ENCODE results near the gene PCDHB5.
"Not testable (repeated sequence)": the region's sequence is repeated elsewhere in the genome, so short reads cannot be mapped to it uniquely, and the experiment has no call there.

The PCDHB5 gene

DNA sequence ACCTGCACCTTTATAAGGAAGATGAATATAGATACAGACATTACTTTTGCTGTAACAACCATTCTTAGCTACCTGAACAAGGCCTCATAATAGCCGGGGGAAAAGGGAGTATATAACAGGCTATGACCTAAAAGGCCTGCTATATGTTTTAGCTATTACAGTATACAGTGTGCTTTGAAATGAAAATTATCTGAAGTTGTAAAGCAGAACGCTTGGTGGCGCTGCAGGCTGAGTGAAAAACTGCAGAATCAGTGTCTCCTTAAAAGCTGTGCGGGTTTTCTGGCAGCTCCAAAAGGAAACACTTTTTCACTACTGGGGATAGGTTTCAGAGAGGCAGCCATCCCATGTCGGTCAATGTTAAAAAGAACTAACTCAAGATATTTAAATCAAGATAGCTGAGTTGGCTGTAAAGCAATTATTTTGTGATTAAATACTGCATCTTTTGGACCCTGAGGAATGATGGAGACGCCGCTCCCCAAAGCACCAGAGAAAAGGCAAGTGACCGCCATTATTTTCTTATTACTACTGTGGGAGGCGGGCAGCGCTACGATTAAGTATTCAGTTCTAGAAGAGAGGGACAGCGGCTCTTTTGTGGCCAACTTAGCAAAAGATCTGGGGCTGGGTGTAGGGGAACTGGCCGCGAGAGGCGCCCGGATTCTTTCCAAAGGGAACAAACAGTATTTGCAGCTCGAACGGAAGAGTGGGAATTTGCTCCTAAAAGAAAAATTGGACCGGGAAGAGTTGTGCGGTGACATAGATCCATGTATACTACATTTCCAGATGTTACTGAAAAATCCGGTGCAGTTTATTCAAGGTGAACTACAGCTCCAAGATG lies 20.8 kb downstream of the PCDHB5 start:
- no peak for DNase-seq

DNA sequence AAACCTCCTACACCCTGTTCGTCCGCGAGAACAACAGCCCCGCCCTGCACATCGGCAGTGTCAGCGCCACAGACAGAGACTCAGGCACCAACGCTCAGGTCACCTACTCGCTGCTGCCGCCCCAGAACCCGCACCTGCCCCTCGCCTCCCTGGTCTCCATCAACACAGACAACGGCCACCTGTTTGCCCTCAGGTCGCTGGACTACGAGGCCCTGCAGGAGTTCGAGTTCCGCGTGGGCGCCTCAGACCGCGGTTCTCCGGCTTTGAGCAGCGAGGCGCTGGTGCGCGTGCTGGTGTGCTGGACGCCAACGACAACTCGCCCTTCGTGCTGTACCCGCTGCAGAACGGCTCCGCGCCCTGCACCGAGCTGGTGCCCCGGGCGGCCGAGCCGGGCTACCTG lies 22.4 kb downstream of the PCDHB5 start:
- DNase-seq, result not testable (repeated sequence)

DNA sequence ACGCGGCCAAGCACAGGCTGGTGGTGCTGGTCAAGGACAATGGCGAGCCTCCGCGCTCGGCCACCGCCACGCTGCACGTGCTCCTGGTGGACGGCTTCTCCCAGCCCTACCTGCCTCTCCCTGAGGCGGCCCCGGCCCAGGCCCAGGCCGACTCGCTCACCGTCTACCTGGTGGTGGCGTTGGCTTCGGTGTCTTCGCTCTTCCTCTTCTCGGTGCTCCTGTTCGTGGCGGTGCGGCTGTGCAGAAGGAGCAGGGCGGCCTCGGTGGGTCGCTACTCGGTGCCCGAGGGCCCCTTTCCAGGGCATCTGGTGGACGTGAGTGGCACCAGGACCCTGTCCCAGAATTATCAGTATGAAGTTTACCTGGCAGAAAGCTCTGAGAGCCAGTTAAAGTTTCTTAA lies 22.9 kb downstream of the PCDHB5 start:
- DNase-seq, result not testable (repeated sequence)

DNA sequence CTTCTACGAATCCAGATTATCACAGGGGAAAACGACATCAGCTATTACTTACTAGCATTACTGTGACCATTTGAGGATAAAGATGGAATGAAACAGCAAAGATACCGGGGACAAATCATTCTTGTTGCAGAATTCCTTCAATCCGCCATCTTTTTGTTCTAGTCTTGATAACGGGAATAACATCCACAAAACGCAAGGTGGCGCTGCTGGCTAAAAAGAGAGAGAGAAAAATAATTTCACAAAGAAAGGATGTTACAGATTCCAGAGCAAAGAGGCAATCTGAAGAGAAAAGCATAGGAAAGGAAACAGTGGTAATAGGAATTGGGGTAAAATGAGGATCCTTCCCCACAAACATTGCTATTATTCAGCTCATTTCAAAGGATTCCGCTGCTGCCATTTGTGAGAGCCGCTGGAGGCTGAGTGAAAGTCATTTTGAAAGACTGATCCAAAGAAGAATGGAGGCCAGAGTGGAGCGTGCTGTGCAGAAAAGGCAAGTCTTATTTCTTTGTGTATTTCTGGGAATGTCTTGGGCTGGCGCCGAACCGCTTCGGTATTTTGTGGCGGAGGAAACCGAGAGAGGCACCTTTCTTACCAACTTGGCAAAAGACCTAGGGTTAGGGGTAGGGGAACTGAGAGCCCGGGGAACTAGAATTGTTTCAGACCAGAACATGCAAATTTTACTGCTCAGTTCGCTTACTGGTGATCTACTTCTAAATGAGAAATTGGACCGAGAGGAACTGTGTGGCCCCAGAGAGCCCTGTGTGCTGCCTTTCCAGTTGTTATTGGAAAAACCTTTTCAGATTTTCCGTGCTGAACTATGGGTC lies 37.6 kb downstream of the PCDHB5 start, which contains the start of gene PCDHB7:
TSS of gene PCDHB7 (plus strand) at position 264 of the 824 bp plus-strand sequence. CDS start at position 456, 192 bp downstream.
- DNase-seq, result peak; percentile 14

DNA sequence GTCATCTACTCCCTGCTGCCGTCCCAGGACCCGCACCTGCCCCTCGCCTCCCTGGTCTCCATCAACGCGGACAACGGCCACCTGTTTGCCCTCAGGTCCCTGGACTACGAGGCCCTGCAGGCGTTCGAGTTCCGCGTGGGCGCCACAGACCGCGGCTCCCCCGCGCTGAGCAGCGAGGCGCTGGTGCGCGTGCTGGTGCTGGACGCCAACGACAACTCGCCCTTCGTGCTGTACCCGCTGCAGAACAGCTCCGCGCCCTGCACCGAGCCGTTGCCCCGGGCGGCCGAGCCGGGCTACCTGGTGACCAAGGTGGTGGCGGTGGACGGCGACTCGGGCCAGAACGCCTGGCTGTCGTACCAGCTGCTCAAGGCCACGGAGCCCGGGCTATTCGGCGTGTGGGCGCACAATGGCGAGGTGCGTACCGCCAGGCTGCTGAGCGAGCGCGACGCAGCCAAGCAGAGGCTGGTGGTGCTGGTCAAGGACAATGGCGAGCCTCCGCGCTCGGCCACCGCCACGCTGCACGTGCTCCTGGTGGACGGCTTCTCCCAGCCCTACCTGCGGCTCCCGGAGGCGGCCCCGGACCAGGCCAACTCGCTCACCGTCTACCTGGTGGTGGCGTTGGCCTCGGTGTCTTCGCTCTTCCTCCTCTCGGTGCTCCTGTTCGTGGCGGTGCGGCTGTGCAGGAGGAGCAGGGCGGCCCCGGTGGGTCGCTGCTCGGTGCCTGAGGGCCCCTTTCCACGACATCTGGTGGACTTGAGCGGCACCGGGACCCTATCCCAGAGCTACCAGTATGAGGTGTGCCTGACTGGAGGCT lies 39.5 kb downstream of the PCDHB5 start:
- not testable (repeated sequence) for DNase-seq

DNA sequence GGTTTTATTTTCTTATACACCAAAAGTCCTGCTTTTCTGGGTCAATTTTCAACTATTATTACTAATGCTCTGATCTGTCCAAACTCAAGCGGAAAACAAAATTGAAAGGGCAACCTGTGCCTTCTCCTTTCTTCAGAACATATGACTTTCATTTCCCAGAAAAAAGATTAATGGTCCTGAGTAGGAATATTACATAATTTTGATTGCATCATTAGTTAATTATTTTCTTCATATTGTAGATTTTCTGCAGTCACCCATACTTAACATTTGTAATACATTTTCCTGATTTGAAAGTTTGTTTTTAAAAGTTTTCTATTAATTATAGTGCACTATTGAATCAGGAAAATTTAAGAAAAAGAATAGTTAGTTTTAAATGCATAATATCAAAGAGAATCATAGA lies 40.9 kb downstream of the PCDHB5 start:
- no peak for DNase-seq

DNA sequence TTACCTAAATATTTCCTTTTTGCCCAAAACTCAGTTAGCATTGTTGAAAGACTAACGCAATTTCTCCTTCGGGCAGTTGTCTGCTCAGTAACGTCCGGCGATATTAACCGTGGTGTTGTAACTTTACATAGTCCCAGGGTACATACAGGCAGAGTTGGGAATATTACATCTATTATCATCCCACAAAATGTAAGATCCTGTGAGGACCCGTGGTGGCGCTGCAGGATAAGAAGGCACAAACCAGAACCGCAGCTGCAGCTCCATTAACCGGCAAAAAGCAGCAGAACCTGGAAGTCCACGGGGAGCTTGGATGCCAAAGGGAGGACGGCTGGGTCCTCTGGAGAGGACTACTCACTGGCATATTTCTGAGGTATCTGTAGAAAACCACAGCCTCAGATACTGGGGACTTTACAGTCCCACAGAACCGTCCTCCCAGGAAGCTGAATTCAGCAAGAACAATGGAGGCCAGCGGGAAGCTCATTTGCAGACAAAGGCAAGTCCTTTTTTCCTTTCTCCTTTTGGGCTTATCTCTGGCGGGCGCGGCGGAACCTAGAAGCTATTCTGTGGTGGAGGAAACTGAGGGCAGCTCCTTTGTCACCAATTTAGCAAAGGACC lies 42.7 kb downstream of the PCDHB5 start, which contains the start of gene PCDHB8:
TSS of gene PCDHB8 (plus strand) at position 214 of the 615 bp plus-strand sequence. CDS start at position 459, 245 bp downstream.
- DNase-seq, result not testable (repeated sequence)

DNA sequence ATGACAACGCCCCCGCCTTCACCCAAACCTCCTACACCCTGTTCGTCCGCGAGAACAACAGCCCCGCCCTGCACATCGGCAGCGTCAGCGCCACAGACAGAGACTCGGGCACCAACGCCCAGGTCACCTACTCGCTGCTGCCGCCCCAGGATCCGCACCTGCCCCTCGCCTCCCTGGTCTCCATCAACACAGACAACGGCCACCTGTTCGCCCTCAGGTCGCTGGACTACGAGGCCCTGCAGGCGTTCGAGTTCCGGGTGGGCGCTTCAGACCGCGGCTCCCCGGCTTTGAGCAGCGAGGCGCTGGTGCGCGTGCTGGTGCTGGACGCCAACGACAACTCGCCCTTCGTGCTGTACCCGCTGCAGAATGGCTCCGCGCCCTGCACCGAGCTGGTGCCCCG lies 44.4 kb downstream of the PCDHB5 start:
- DNase-seq, result not testable (repeated sequence)

DNA sequence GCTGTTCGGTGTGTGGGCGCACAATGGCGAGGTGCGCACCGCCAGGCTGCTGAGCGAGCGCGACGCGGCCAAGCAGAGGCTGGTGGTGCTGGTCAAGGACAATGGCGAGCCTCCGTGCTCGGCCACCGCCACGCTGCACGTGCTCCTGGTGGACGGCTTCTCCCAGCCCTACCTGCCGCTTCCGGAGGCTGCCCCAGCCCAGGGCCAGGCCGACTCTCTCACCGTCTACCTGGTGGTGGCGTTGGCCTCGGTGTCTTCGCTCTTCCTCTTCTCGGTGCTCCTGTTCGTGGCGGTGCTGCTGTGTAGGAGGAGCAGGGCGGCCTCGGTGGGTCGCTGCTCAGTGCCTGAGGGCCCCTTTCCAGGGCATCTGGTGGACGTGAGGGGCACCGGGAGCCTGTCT lies 44.9 kb downstream of the PCDHB5 start:
- not testable (repeated sequence) for DNase-seq

DNA sequence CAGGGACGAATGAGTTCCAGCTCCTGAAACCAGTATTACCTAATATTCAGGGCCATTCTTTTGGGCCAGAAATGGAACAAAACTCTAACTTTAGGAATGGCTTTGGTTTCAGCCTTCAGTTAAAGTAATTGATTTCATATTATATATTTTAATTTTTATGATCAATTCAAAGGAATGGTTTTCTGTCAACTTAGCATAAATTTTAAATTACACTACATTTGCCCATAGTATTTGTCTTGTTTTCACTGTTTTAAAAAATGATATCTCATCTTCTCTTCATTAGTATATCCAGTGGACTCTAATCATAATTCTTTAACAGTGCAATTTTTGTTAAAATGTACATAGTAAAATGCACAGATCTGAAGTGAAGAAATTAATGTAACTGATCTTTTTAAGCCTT lies 45.3 kb downstream of the PCDHB5 start:
- no peak for DNase-seq

DNA sequence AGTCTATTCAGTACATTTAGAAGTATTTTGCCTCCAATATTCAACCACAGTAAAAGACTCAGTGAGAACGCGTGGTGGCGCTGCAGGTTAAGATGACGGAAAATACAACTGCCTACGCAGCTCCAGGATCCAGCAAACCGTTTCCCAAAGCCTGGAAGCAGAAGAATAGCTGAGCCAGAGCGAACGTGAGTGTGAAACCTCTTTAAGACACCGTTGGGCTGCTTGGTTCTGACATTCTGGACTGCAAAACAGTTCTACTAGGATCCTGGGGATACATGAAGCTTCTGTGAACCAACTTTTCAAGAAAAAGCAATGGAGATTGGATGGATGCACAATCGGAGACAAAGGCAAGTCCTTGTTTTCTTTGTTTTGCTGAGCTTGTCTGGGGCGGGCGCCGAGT lies 47.2 kb downstream of the PCDHB5 start, which contains the start of gene PCDHB16:
TSS of gene PCDHB16 (plus strand) at position 140 of the 400 bp plus-strand sequence. CDS start at position 313, 173 bp downstream.
- peak; percentile 44 for DNase-seq

DNA sequence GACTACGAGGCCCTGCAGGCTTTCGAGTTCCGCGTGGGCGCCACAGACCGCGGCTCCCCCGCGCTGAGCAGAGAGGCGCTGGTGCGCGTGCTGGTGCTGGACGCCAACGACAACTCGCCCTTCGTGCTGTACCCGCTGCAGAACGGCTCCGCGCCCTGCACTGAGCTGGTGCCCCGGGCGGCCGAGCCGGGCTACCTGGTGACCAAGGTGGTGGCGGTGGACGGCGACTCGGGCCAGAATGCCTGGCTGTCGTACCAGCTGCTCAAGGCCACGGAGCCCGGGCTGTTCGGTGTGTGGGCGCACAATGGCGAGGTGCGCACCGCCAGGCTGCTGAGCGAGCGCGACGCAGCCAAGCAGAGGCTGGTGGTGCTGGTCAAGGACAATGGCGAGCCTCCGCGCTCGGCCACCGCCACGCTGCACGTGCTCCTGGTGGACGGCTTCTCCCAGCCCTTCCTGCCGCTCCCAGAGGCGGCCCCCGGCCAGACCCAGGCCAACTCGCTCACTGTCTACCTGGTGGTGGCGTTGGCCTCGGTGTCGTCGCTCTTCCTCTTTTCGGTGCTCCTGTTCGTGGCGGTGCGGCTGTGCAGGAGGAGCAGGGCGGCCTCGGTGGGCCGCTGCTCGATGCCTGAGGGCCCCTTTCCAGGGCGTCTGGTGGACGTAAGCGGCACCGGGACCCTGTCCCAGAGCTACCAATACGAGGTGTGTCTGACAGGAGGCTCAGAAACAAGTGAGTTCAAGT lies 49.3 kb downstream of the PCDHB5 start:
- not testable (repeated sequence) for DNase-seq

DNA sequence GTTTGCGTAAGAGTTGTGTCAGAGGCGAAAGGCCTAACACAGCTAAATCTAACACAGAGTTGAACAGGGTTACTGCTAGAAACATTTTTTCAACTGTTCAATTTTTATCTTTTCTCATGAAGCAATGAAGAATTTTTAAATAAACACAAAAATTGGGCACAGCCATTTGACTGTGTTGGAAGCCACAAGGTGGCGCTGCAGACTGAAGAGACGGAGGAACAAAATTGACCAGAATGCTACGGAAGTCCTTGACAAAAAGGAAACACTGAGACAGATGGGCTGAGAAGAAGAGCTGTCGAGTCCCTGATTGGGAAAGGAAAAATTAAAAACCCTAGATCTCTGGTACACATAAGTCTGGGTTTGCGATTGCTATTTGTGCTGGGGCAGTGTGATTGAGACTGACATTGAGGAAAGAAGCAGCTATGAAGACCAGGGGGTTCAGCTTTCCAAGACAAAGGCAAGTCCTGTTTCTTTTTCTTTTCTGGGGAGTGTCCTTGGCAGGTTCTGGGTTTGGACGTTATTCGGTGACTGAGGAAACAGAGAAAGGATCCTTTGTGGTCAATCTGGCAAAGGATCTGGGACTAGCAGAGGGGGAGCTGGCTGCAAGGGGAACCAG lies 52.0 kb downstream of the PCDHB5 start, which contains the start of gene PCDHB9:
TSS of gene PCDHB9 (plus strand) at position 265 of the 616 bp plus-strand sequence. CDS start at position 423, 158 bp downstream.
- no peak for DNase-seq

Data from NCI-H2029 treated with DMSO at 0.1 percent for 48 hours (cell line).